ENCODE measurements around the gene ITM2C. TPM values are rescaled to one million over a fixed set of nuclear protein-coding genes. Genes with fewer than 3 reads are reported as not detected.
A peak's percentile ranks its signal among the peaks of the same experiment; 100 is the strongest.

ITM2C gene
- total and polyA plus RNA-seq, 9 of the 15 experiments (the other 6 are each of a cell fraction or from before 2014, with no cell fraction given) = 0.49 to 58.8 (median 21.5) TPM

- no TSS peak for BruUV-seq (replicated peaks)
- peaks cover 0 to 5% of the 10 kb centered on the region in 2 experiments; a peak in 2 of 5 replicates for H3K4me1 ChIP-seq (replicated peaks in 1 of 2; ENCODE audit: control insufficient read depth in 2 of 2, insufficient read depth in 2 of 2, low read length in 2 of 2)
- peaks cover 0 to 44% of the 10 kb centered on the region in 2 experiments; a peak in 4 of 5 replicates for H3K27me3 ChIP-seq (ENCODE audit: control insufficient read depth in 2 of 2, insufficient read depth in 2 of 2, low read length in 2 of 2)
- in situ Hi-C loops (cut with MboI) (no loop called here), intact Hi-C loops (cut with micrococcal nuclease) (loop anchor here (5.0 kb wide), 1 partner anchor 63 kb away; no protein-coding TSS in a partner anchor)
- no peaks in the 10 kb centered on the region for H3K9me3 ChIP-seq (replicated peaks; ENCODE audit: control insufficient read depth, insufficient read depth, low read depth, low read length)
- peak; percentile 69 for ATAC-seq
- WGBS (ENCODE audit: insufficient coverage, low coverage, missing lambda C conversion rate) = 15% methylated on average over 17 of the region's 26 CpGs
- H3K36me3 ChIP-seq (ENCODE audit: control insufficient read depth, insufficient read depth, low read length) = no peaks in the 10 kb centered on the region
- H3K27ac ChIP-seq (ENCODE audit: extremely low read depth, low read depth, low read length) = no peak within 1 kb of the TSS
- peak within 1 kb of the TSS in 1 of 2 experiments; percentile 35; a peak in 2 of 4 replicates for H3K9ac ChIP-seq (ENCODE audit: insufficient read depth in 1 of 2, low read depth in 2 of 2, low read length in 2 of 2)
- no peaks in the 10 kb centered on the region for H3K79me2 ChIP-seq (ENCODE audit: control insufficient read depth, insufficient read depth, low read length)
- H3K4me3 ChIP-seq = no peak within 1 kb of the TSS
- no peaks in the 10 kb centered on the region for H3K9me1 ChIP-seq (ENCODE audit: control insufficient read depth, insufficient read depth, low read length)
- peak; percentile 26 to 53 (median 46) for DNase-seq (ENCODE audit: extremely low read depth in 1 of 4, low spot score in 3 of 4)
- H2AFZ ChIP-seq (ENCODE audit: low read depth, low read length) = no peak within 1 kb of the TSS
- H3K4me2 ChIP-seq (ENCODE audit: insufficient read depth, low read length) = no peak within 1 kb of the TSS
- ChIA-PET POLR2A (interaction anchor here (0.6 kb wide), 1 partner anchor 1653 kb away, joined by 3 read pairs; no protein-coding TSS in a partner anchor), CTCF (ENCODE audit: low intra/inter-chr PET ratio) (interaction anchor here (0.6 kb wide), 1 partner anchor 45 kb away, joined by 4 read pairs; no protein-coding TSS in a partner anchor)
- TF ChIP-seq CTCF (IDR thresholded peaks at IDR 0.05 in 2 of 3, conservative IDR thresholded peaks at IDR 0.05 in 1 of 3; ENCODE audit: insufficient read depth in 2 of 3, low read depth in 1 of 3, low read length in 3 of 3) (peak; percentile 40 to 50 (median 42); a peak in 5 of 6 replicates), RAD21 (CRISPR knock-in tag; conservative IDR thresholded peaks at IDR 0.05 in 1 of 2, IDR thresholded peaks at IDR 0.05 in 1 of 2) (peak in 1 of 2 experiments; percentile 39; a peak in 2 of 4 replicates), ARID4B (CRISPR knock-in tag; IDR thresholded peaks at IDR 0.05) (no peak)
- H4K20me1 ChIP-seq (replicated peaks; ENCODE audit: control insufficient read depth, insufficient read depth, low read length) = no peaks in the 10 kb centered on the region
- no peak for FAIRE-seq
Observed at GRCh38 chr2:230924470-230925341, 60.0 kb downstream of the ITM2C start, which contains the start of gene GPR55. GPR55 (minus strand) TSS chr2:230925242; CDS start chr2:230910962, 14,280 bp downstream.
